GM21367 (cell line): ENCODE measurements around the gene ARID4A.
"Not testable (repeated sequence)": the region's sequence is repeated elsewhere in the genome, so short reads cannot be mapped to it uniquely, and the experiment has no call there.

ENCODE experiments used
- ATAC-seq: cut with Tn5 transposase; IDR thresholded peaks from one replicate; pipeline ENCODE4 v1.9.1; 2021; ENCODE audit not compliant: unreplicated experiment

The ARID4A gene, protein sequence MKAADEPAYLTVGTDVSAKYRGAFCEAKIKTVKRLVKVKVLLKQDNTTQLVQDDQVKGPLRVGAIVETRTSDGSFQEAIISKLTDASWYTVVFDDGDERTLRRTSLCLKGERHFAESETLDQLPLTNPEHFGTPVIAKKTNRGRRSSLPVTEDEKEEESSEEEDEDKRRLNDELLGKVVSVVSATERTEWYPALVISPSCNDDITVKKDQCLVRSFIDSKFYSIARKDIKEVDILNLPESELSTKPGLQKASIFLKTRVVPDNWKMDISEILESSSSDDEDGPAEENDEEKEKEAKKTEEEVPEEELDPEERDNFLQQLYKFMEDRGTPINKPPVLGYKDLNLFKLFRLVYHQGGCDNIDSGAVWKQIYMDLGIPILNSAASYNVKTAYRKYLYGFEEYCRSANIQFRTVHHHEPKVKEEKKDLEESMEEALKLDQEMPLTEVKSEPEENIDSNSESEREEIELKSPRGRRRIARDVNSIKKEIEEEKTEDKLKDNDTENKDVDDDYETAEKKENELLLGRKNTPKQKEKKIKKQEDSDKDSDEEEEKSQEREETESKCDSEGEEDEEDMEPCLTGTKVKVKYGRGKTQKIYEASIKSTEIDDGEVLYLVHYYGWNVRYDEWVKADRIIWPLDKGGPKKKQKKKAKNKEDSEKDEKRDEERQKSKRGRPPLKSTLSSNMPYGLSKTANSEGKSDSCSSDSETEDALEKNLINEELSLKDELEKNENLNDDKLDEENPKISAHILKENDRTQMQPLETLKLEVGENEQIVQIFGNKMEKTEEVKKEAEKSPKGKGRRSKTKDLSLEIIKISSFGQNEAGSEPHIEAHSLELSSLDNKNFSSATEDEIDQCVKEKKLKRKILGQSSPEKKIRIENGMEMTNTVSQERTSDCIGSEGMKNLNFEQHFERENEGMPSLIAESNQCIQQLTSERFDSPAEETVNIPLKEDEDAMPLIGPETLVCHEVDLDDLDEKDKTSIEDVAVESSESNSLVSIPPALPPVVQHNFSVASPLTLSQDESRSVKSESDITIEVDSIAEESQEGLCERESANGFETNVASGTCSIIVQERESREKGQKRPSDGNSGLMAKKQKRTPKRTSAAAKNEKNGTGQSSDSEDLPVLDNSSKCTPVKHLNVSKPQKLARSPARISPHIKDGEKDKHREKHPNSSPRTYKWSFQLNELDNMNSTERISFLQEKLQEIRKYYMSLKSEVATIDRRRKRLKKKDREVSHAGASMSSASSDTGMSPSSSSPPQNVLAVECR

DNA sequence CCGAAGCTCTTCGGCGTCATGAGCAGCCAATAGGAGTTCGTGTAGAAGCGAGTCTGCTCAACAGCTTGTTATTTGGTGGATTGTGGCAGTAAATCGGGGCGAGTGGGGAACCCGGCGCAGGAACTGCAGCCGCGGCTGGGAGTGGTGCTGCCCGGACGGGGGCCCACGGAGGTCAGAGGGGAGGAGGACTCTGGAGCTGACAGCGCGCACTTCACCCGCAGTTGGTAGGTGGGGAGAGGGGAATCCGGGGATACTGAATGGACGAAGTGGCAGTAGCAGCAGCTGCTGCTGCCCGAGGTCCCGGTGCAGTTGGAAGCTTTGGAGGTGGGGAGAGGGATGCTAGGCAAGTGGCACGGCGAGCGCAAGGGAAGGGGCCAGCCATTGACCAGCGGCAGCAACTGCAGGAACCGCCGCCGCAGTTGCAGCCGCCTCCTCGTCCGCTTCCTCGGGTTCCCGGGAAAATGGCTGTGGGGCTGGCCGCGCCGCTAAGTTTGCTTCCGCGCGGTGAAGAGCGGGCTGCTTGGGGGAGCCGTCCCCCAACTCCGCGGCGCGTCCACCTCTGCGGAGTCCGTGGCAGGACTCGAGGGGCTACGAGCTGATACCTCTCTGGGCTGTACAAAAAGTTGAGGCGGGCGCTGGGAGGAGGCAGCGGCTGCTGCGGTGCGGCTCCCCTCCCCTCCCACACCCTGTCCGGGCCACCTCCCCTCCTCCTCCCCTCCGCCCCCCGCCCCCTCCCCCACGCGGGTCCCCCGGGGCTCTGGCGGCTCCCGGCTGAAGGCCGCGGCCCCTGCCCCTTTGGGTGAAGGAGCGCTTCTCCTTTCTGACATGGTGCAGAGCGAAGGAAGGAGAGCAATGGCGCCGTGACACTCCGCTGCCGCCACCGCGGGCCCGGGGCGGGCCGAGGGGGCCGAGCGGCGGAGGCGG lies at the start of gene ARID4A:
TSS of gene ARID4A (plus strand) at position 79 of the 924 bp plus-strand sequence. CDS start 1,300 bp downstream, outside the sequence.
- ATAC-seq = no peak

DNA sequence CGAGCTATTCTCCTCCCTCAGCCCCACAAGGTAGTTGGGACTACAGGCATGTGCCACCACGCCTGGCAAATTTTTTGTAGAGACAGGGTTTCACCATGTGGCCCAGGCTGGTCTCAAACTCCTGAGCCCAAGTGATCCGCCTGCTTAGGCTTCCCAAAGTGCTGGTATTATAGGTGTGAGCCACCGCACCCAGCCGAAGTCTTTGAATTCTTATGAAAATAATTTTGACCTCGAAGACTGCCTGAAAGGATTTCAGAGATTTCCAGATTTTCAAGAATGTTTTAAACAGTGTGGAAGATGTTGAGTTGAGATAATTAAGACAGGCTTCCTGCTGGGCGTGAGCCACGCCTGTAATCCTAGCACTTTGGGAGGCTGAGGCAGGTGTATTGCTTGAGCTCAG lies 48.7 kb upstream of the ARID4A start:
- no peak for ATAC-seq

DNA sequence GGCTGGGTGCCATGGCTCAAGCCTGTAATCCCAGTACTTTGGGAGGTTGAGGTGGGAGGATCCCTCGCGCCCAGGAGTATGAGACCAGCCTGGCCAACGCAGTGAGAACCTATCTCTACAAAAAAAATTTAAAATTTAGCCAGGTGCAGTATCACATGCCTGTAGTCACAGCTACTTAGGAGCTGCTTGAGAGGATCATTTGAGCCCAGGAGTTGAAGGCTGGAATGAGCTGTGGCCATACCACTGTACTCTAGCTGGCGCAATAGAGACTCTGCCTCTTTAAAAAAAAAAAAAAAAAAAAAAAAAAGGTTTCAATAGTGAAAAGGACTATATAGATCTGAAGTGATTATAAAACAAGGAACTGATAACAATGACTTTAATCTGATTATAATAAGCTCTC lies 40.2 kb upstream of the ARID4A start:
- no peak for ATAC-seq

DNA sequence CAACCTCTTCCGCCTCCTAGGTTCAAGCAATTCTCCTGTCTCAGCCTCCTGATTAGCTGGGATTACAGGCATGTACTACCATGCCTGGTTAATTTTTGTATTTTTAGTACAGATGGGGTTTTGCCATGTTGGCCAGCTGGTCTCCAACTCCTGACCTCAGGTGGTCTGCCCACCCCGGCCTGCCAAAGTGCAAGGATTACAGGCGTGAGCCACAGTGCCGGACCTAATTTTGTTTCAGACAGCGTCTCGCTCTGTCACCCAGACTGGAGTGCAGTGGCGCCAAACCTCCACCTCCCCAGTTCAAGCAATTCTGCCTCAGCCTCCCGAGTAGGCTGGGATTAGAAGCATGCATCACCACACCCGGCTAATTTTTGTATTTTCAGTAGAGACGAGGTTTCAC lies 36.4 kb upstream of the ARID4A start:
- not testable (repeated sequence) for ATAC-seq

DNA sequence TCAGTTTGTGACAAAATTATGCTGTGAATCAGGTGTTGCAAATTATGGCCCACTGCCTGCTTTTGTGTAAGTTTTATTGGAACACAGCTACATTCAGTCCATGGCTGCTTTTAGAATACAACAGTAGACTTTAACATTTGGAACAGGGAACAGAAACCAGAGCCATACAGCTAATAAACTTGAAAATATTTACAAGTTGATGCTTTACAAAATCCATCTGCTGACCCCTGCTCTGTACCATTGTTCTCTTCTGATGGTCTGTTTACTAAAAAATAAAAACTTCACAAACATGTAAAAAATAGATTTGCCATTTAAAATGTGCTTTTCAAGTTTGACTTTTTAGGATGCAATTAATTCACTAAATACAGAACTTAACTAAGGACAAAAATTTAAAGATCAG lies 33.0 kb upstream of the ARID4A start:
- no peak for ATAC-seq

DNA sequence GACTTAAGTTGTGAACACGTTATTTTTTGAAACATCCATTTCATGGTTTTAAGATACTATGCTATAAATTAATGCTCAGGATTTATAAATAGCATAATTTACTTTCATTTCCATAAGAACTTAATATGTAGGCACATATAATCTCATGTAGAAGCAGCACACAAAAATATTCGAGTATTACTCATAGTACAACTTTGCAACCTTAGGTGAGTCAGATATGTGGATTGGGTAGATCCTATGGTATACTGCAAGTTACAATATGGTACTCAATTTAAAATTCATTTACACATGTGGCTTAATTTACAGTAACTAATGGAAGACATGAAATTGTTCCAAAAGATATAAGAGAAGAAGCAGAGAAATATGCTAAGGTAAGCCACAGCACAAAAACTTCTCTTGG lies 27.7 kb upstream of the ARID4A start:
- no peak for ATAC-seq

DNA sequence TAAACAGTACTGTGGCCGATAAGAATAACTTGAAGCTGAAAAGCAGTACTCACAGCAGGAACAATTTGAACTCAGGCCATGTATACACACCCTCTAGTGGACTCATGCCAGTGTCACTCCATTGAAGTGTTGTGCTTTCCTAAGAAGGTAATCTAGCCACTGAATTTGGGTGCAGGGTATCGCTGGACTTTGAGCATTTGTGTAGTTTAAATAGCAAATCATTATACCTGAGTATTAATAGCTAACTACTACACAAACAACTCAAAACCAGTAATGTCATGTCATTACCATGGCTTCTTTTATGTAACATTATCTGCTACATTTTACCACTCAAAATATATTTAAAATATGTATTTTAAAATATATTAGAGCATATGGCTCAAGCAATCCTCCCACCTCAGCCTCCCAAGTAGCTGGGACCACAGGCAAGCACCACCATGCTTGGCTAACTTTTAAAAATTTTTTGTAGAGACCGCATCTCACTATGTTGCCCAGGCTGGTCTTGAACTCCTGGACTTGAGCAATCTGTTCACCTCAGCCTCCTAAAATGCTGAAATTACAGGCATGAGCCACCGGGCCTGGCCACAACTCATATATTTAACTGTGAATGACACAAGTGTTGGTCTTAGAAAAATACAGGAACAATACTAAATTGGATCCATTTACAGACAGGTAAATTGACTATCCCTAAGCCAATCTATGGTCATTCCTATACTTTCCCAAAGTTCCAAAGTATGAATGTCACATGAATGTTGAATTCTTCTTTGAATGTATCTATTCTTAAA lies 25.6 kb upstream of the ARID4A start:
- no peak for ATAC-seq

DNA sequence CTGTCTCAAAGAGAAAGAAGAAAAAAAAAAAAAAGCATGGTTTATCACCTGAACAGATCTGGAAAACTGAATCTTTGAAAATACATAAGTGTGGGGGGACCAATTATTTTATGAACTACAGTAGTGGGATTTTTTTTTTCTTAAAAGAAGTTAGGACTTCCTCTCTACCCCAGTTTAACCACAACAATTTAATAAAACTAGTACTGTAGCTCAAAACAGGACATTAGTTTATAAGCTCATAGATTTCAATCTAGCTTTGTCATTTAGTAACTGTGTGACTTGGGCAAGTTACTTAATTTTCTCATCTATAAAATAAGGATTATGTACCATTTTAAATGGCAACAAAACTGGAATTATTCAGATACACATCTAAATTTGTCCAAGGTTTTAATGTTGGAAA lies 23.5 kb upstream of the ARID4A start:
- no peak for ATAC-seq

DNA sequence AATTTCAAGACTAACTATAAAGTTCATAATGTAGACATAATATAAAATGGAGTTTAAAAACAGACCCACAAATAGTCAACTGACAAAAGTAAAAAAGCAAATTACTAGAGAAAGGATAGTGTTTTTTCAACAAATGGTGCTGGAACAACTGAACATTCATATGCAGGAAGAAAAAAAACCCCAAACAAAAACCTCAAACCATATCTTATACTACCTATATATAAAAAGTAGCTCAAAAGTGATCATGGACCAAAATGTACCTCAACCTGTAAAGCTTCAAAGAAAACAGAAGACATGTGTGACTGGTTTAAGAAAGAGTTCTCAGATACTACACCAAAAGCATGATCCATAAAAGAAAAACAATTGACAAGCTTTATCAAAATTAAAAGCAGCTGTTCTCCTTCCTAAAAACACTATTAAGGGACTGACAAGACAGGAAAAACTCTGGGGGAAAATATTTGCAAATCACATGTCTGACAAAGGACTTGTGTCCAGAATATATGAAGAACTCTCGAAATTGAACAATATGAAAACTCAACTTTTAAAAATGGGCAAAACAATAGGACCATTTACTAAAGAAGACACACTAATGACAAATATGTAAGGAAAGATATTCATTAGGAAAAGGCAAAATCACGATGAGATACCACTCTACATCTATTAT lies 22.7 kb upstream of the ARID4A start:
- ATAC-seq = no peak

DNA sequence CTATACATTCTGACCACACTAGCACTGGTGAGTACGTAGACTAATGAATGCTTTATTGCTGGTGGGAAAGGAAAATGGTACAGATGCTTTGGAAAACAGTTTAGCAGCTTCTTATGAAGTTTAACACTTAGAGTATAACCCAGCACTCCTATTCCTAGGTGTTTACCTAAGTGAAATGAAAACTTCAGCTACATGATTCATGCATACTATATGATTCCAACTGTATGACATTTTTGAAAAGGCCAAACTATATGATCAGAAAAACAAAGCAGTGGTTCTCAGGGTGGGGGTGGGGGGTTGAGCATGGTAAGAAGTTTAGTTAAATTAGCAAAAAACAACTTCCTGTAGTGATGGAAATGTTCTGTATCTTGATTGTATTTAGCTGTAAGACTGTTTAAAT lies 22.1 kb upstream of the ARID4A start:
- ATAC-seq = no peak

DNA sequence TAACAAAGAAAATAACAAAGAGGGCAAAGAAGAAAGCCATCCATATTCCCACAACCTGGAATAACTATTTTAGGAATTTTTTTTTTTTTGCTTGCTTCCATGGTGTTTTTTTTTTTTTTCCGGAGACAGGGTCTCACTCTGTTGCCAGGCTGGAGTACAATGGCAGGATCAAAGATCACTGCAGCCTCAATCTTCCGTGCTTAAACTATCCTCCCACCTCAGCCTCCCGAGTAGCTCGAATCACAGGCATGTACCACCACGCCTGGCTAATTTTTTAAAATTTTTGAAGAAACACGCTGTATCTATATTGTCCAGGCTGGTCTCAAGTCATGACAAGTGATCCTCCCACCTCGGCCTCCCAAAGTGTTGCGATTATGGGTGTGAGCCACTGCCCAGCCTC lies 20.2 kb upstream of the ARID4A start:
- ATAC-seq = no peak

DNA sequence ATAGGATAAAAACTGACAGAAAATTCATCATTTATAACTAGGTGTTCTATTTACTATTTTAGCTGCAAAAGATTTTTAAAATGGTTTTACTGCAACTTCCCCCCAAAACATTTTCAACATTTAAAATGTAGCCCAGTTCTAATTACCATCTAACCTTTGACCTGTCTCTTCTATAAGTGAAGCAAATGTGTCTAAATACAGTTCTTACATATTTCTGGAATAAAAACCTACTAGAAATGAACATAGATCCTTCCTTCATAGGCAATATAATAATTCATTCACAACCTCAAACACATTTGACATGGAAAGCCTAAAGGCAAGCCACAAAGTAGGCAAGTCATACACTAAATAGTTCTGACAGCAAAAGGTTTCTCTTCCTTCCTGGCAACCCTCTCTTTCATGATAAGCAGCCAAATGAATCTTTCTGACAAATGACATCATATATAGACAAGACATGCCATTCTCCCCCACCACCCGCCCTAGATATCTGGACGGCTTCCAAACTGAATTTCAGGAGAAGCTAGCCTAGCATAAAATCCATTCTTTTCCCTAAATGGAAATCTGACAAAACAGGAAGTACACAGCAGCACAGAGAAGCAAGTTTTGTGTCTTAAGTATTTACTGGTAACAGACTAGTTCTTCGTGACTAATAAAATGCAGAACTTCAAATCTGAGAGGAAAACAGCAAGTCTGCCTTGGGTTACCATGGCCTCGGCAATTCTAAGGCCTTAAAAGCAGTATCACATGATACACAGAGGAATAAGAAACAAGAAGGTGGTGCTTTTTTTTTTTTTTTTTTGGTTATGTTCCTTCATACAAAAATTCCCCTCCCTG lies 17.2 kb upstream of the ARID4A start:
- peak; percentile 62 for ATAC-seq

DNA sequence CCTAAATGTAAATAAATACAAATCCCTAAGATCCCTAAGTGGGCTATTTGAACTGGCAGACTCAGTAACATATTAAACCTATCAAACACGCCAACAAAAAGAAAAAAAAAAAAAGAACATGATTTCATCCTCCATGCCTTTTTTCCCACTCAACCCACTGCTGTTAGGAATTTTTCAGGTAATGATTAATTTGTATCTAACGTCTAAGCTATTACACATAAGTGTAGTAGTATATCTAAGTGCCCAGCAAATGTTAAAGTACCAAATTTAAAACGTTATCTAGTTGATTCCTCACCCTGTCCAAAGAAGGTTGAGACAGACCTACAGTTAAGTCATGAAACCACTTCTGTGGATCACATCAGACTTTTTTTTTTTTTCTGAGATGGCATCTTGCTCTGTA lies 16.4 kb upstream of the ARID4A start:
- no peak for ATAC-seq

DNA sequence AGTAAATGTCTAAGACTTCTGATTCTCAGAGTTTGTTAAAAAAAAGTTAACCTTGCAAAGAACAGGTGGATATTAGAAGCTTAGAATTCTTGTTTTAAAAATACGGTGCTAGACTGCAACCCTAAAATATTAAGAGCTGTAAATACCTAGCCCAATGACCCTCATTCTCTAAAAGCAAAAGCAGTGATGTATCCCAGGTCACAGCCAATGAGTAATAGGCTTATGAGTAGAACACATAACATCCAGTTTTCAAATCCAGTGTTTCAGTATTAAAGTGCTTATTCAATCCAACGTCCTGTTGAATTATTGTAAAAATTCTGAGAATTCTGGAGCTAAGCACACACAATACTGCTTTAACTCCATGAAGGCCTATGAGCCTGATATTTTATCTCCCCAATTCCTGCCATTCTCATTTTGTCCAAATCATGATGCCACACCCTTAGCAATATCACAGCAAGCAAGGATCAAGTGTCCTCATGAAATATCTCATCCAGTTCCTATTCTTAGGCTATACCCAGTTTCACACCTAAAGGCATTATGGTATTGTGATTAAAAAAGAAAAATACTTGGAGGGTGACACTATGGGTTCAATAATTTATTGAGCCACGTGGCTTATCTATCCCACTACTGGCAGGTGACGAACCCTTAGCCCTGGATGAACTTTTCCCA lies 15.3 kb upstream of the ARID4A start:
- no peak for ATAC-seq

DNA sequence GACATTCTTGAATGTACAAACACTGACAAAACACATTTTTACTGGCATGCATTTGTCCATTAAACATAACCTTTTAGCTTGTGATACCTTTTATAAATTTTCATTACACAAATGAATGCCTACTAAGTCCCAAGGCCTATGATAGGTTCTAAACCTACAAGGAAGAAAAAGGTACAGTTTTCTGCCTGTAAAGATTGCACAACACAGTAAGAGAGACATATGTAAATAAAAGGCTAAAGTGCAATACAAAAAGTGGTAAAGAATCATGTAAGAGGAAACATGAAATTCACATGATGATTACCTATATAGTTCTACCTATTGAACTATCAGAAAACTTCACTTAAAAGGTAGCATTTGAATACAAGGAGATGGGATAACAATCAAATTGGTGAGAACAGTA lies 14.6 kb upstream of the ARID4A start:
- no peak for ATAC-seq

DNA sequence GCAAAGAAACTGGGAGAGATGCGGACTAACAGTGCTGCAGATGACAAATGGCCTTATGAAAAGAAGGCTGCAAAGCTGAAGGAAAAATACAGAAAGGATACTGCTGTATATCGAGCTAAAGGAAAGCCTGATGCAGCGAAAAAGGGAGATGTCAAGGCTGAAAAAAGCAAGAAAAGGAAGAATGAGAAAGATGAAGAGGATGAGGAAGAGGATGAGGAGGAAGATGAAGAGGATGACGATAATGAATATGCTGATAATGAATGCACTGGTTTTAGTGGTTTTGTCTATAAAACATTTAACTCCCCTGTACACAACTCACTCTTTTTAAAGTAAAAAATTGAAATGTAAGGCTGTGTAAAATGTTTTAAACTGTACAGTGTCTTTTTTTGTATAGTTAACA lies 13.2 kb upstream of the ARID4A start:
- no peak for ATAC-seq

DNA sequence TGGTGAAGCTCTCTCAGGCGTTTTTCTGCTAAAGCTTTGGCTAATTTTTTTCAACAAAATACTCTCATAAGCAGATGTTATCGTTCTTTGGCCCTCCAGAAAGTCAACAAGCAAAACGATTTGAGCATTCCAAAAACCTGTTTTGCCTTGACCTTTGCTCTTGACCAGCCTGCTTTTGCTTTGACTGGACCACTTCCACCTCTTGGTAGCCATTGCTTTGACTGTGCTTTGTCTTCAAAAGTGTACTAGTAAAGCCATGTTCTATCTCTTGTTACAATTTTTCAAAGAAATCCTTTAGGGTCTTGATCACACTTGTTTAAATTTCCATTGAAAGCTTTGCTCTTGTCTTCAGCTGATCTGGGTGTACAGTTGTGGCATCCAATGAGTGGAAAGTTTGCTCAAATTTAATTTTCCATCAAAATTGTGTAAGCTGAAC lies 10.7 kb upstream of the ARID4A start:
- no peak for ATAC-seq
